ENCODE data around the gene DDO. TPM values are rescaled to one million over a fixed set of nuclear protein-coding genes. Genes with fewer than 3 reads are reported as not detected.
"Not testable (repeated sequence)": the region's sequence is repeated elsewhere in the genome, so short reads cannot be mapped to it uniquely, and the experiment has no call there.

Gene DDO
- total RNA-seq, 1 experiment from 2014 or later: 0.39 TPM

DNA sequence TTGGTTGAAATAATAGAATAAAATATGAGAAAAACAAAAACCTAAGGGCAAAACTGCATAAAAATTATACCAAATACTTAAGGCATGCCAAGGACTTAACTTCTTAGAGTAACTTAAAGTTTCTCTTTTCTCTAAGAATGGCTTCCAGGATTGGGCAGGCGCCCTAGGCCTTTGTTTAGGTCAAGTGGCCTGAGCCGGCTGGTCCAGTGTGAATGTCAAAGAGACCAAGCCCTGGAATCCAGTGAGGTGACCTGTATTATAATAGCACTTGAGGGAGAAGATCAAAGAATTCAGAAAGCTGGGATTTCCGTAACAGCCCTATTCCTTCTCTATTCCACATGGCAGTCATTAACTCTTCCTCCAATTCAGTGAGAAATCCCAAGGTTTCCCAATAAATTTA lies 63.8 kb downstream of the DDO start:
- POLR2A ChIA-PET: no interaction called here
- BruUV-seq (replicated peaks): no TSS peak
- ATAC-seq (no peak), DNase-seq (ENCODE audit: low read depth, low spot score) (no peak)
- CTCF ChIA-PET: no interaction called here
- intact Hi-C loops (cut with micrococcal nuclease; ENCODE audit: unreplicated experiment) (no loop called here), in situ Hi-C loops (cut with HindIII; ENCODE audit: low pct_unique_long_range_greater_than_20kb, low sequenced_read_pairs) (no loop called here)
- H3K36me3 ChIP-seq (ENCODE audit: control insufficient read depth, insufficient read depth, low read length): no peaks in the 10 kb centered on the region
- no peaks in the 10 kb centered on the region for H3K9me3 ChIP-seq (ENCODE audit: control insufficient read depth, insufficient read depth, low read depth, low read length)
- peaks cover 7% of the 10 kb centered on the region for H3K27me3 ChIP-seq (ENCODE audit: control insufficient read depth, insufficient read depth, low read length)
- TF ChIP-seq TCF7L2 (IDR thresholded peaks at IDR 0.05; ENCODE audit: low read depth, low read length) (no peak), POLR2AphosphoS5 (IDR thresholded peaks at IDR 0.05; ENCODE audit: low read depth, low read length) (no peak), SIN3A (IDR thresholded peaks at IDR 0.05; ENCODE audit: borderline replicate concordance, insufficient read depth, low read depth, low read length) (no peak), REST (IDR thresholded peaks at IDR 0.05; ENCODE audit: insufficient read depth in 1 of 2, low read depth in 2 of 2, low read length in 1 of 2) (no peak)
- no peak overlapping the region for H3K27ac ChIP-seq (ENCODE audit: low read length)
- no peak overlapping the region for H3K4me3 ChIP-seq (ENCODE audit: low read depth in 2 of 2, low read length in 2 of 2)
- H3K4me1 ChIP-seq (ENCODE audit: control insufficient read depth, insufficient read depth, low read length): no peaks in the 10 kb centered on the region

GRCh38 chr6:110350593-110350992 lies 64.8 kb downstream of the DDO start:
- H3K36me3 ChIP-seq (ENCODE audit: control insufficient read depth, insufficient read depth, low read length); DNase-seq (ENCODE audit: low read depth, low spot score); POLR2A ChIA-PET; H3K4me1 ChIP-seq (ENCODE audit: control insufficient read depth, insufficient read depth, low read length); H3K9me3 ChIP-seq (ENCODE audit: control insufficient read depth, insufficient read depth, low read depth, low read length); in situ Hi-C loops (cut with HindIII; ENCODE audit: low pct_unique_long_range_greater_than_20kb, low sequenced_read_pairs); intact Hi-C loops (cut with micrococcal nuclease; ENCODE audit: unreplicated experiment); H3K4me3 ChIP-seq (ENCODE audit: low read depth in 2 of 2, low read length in 2 of 2); CTCF ChIA-PET; BruUV-seq (replicated peaks); H3K27me3 ChIP-seq (ENCODE audit: control insufficient read depth, insufficient read depth, low read length); H3K27ac ChIP-seq (ENCODE audit: low read length); ATAC-seq: not testable (repeated sequence)

GRCh38 chr6:110348961-110349690 lies 66.2 kb downstream of the DDO start:
- Histone ChIP-seq H3K27me3 (ENCODE audit: control insufficient read depth, insufficient read depth, low read length) (peaks cover 4% of the 10 kb centered on the region), H3K4me1 (ENCODE audit: control insufficient read depth, insufficient read depth, low read length) (no peaks in the 10 kb centered on the region), H3K27ac (ENCODE audit: low read length) (no peak overlapping the region), H3K9me3 (ENCODE audit: control insufficient read depth, insufficient read depth, low read depth, low read length) (no peaks in the 10 kb centered on the region), H3K4me3 (ENCODE audit: low read depth in 2 of 2, low read length in 2 of 2) (no peak overlapping the region), H3K36me3 (ENCODE audit: control insufficient read depth, insufficient read depth, low read length) (no peaks in the 10 kb centered on the region)
- intact Hi-C loops (cut with micrococcal nuclease; ENCODE audit: unreplicated experiment) (no loop called here), in situ Hi-C loops (cut with HindIII; ENCODE audit: low pct_unique_long_range_greater_than_20kb, low sequenced_read_pairs) (no loop called here)
- no TSS peak for BruUV-seq (replicated peaks)
- ATAC-seq (no peak), DNase-seq (ENCODE audit: low read depth, low spot score) (no peak)
- POLR2A ChIA-PET: no interaction called here
- no peak for TF ChIP-seq REST (IDR thresholded peaks at IDR 0.05; ENCODE audit: insufficient read depth in 1 of 2, low read depth in 2 of 2, low read length in 1 of 2)
- CTCF ChIA-PET: no interaction called here

Data from Panc1 (cell line).